HG02642 (cell line): ENCODE measurements around the gene KIAA0930.
"Not testable (repeated sequence)": the region's sequence is repeated elsewhere in the genome, so short reads cannot be mapped to it uniquely, and the experiment has no call there.

ENCODE experiments used
- ATAC-seq: cut with Tn5 transposase; IDR thresholded peaks from one replicate; pipeline ENCODE4 v1.9.1; 2021; ENCODE audit warnings: mild to moderate bottlenecking; ENCODE audit not compliant: unreplicated experiment, poor library complexity

The KIAA0930 gene

DNA sequence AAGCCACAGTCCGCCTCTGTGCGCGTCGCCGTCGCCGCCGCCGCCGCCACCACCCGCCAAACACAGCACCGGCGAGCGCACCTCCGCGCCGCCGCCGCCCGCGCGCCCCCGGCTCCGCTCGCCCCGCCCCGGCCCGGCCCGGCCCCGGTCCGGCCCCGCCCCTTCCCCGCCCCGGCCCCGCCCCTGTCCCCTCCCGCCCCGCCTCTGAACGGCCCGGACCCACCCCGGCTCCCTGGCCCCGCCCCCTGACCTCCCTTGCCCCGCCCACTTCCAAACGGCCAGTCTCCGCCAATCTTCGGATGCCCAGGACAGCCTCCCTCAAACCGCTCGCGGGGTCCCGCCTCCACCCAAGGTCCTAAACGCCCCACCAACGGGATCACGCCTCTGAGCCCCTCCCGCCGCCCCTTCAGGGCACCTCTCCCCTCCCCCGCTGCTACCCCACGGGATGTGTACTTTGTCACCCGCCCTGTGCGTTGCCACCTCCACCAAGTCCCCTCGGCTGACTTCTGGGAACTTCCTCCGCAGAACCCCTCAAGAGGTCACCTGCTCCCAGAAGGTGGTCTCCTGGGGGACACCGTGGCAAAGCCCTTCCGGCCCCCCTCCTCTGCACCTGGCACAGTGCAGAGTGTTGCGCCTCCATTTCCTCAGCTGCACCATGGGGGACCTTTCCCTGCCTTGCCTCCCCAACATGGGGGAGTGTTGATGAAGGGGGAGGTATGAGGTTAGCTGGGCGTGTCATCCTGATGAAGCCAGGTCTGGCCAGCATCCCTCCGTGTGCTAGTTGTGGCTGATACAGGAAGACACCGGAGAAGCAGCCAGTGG, at the start of gene KIAA0930:
Gene KIAA0930, minus strand, starts transcription at position 85 of the 822 bp plus-strand sequence. CDS start 191 bp downstream, outside the sequence.
- ATAC-seq = peak; percentile 48

DNA sequence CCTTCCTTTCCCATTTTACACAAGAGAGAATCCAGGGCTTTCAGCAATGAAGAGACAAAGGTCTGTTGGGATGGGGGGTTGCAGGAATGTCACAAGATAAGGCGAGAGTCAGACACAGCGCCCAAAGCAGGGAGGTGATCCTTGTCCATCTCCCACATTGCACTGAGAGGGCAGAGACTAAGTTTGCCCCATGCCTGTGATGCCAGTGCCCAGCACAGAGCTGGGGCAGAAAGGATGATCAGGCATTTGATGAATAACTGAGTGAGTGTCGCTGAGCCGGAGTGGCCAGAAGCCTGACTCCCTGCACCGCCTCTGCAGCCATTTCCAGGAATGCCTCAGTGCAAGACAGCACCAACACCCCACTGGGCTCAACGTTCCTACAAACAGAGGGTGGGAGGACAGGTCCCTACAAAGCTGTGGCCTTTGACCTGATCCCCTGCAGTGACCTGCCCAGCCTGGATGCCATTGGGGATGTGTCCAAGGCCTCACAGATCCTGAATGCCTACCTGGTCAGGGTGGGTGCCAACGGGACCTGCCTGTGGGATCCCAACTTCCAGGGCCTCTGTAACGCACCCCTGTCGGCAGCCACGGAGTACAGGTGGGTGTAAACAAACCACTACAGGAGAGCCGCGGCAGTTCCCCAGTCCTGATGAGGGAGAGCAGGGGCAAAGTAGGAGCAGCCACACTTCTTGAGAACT, 46.3 kb upstream of the KIAA0930 start:
- ATAC-seq = no peak

DNA sequence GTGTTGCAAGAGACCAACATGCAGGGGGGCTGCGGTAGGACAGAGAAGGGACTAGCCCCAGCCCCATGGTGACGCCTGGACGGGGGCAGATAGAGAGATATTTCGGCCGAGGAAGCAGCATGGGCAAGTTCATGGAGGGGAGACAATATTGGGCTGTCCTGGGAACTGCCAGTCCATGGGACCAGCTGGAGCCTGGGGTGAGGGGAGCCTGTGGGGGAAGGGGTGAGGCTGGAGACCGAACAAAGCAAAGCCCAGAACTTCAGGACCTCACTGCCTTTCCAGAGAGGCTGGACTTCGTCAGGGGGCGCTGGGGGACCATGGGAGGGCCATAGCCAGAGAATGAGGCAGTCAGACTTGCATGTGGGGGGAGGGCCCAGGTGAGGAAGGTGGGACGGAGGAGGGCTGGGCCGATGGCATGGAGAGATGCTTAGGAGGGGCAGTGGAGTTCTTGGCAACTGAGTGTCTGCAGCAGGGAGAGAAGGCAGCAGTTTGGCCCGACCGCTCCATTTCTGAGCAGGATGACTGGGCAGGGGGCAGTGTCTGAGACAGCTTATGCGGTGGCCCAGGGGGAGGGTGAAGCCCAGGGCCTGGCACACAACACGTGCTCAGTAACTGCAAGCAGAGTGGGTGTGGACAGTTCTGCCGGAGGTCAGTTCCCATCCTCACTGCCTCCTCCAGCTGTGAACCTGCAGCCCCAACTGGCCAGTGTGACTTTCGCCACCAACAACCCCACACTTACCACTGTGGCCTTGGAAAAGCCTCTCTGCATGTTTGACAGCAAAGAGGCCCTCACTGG, 44.8 kb upstream of the KIAA0930 start:
- ATAC-seq = no peak

DNA sequence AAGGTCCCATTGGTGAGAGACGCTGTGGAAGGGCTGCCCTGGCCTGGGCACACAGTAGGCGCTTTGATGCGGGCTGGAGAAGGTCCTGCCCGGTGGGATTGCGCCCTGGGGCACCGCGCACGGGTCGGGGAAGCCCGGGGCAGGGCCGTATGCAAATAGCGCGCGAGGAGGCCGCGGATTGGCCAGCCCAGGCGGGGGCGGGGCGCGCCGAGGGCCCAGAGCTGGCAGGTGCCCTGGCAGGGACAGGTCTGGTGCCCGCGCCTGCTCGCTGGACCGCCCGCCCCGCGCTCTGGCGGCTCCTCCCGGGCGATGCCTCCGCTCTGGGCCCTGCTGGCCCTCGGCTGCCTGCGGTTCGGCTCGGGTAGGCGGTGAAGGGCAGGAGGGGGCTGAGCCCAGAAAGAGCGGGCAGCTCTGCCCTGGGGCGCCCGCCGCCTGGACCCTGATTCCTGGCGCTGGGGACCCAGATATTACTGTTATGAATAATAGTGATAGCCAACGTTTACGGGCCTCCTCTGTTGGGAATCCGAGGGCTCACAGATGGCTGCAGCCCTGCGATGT, 44.1 kb upstream of the KIAA0930 start, which contains the start of gene UPK3A:
Gene UPK3A, plus strand, starts transcription at position 245 of the 558 bp plus-strand sequence. Its CDS starts 65 bp downstream, at position 310.
- ATAC-seq = no peak

DNA sequence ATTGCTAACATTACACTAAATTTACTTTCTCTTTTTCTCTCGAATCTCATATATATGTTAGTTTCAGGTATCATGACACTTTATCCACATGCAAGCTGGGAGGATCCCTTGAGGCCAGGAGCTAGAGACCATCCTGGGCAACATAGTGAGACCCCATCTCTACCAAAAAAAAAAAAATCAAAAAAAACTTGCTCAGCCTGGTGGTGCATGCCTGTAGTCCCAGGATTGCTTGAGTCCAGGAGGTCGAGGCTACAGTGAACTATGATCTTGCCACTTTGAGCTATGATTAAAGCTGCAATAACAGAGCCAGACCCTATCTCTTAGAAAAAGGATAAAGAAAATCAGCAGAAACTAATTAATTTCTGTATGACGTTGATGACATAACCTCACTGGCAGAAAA, 40.3 kb upstream of the KIAA0930 start:
- no peak for ATAC-seq

DNA sequence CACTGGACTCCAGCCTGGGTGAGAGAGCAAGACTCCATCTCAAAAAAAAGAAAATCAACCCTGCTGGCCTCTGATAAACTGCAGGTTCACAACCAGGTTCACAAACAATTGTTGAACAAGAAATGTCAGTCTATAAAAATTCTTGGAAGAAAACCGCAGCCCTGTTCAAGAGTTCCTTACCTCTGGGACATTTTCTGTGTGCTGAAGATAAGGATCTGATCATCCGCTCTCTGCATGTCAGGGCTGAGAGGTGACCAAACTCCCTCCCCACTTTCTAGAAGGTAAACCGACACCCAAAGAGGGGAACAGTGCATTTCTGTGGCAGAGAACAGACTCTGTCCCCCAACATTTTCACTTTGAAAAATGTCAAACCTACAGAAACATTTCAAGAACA, 39.9 kb upstream of the KIAA0930 start:
- ATAC-seq = no peak

DNA sequence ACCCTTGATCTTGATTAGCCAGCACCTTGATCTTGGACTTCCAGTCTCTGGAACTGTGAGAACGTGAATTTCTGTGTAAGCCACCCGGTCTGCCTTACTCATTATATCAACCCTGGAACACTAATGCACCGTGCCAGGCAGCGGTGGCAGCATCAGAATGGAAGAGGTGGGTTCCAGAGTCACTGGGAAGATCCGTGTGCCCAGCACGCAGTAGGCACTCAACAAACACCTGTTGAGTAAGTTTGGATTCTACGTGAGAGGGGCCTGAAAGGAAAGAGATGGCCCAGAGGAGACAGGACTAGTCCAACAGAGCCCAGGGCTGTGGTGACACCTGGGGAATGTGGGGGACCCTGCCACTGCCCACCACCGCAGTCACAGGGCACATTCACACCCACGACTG, 37.4 kb upstream of the KIAA0930 start:
- ATAC-seq = no peak

DNA sequence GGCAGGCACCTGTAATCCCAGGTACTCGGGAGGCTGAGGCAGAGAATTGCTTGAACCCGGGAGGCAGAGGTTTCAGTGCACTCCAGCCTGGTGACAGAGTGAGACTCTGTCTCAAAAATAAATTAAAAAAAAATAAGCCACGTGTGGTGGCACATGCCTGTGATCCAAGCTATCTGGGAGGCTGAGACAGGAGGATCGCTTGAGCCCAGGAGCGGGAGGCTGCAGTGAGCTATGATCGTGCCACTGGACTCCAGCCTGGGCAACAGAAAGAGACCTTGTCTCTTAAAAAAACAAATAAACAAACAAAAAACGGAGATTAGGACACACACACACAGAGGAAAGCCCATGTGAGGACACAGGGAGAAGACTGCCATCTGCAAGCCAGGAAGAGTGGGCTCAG, 37.0 kb upstream of the KIAA0930 start:
- not testable (repeated sequence) for ATAC-seq

DNA sequence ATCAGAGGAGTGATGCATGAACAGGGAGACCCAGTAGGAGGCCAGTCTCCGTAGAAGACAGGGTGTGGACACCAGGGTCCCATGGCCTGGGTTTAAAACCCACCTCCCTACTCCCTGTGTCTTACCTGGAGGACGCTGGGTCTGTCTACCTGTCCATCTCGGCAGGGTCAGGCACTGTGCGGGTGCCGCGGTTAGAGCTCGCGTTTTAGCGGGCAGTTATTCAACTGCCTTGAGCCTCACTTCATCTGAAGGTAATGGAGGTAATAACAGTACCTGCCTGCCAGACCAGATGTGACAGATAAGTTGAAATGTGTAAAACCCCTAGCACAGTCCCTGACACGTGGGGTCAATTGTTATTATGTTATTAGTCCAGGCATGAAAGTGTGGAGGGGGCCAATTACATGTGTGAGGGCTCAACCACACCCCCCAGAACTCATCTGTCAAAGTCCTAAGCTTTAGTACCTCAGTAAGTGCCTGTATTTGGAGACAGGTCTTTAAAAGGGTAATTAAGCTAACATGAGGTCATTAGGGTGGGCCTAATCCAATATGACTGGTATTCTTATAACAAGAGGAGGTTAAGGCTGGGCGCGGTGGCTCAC, 35.9 kb upstream of the KIAA0930 start:
- ATAC-seq = no peak

DNA sequence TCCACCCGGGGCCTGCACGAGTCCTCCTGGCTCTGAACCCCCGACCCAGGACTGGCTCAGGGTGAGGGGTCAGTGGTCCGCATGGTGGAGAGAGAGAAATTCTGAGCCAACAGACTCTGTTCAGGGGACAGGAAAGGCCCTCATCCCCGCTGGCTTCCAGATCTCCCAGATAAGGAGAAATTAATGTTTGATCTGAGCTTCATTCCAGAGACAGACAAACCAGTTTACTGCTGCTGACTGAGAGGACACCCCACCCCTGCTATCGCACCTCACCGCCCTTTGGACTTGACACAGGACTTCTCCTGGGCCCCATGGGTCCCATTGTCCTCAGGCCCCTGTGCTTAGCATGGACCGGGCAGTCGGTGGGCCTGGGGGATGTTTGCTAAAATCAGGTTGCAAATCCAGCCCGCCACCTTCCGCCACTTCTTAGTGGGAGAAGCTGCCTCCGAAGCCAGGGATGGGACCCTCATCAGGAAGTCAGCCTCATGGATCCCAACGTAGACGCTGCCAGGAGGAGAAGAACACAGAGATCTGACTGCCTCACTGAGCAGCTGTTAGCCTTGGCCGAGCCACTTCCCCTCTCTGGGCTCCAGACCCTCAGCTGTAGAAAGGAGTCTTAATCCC, 32.9 kb upstream of the KIAA0930 start:
- ATAC-seq = no peak

DNA sequence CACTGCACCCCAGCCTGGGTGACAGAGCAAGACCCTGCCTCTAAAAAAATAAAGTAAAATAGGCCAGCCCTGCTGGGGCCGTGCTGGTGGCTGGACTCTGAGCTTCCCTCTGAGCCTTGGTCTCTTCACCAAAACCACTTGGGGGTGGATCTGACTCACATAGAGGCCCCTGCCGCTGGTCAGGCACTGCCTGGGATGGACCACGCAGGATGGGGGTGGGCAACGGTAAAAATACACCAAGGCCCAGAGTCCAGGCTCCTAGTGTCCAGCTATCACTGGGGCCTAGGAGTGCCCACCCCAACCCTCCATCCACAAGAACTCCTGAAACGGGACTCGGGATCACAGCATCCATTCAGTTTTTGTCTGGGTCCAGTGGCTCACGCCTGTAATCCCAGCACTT, 31.8 kb upstream of the KIAA0930 start:
- no peak for ATAC-seq

DNA sequence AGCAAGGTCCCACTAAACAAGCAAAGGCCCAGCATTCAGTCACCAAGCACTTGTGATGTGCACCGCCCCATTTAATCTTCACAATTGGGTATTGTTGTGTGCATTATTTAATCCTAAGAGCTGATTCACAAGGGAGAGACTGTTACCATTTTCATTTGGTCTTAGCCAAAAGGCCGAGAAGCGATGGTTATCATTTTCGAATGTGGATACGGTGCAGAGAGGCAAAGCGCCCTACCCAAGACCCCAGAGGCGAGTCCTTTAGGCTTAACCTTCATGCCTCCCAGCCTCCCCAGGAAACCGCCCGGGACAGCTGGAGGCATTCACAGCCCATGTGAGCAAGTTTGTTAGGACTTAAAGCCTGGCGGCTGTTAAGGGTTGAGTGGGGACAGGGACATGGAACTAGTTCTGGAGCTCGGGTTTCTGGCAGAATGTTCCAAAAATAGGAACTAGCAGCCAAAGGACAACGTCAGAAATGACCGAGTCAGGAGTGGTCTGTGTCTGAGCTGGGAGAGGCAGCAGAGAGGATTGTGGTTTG, 31.0 kb upstream of the KIAA0930 start:
- no peak for ATAC-seq

DNA sequence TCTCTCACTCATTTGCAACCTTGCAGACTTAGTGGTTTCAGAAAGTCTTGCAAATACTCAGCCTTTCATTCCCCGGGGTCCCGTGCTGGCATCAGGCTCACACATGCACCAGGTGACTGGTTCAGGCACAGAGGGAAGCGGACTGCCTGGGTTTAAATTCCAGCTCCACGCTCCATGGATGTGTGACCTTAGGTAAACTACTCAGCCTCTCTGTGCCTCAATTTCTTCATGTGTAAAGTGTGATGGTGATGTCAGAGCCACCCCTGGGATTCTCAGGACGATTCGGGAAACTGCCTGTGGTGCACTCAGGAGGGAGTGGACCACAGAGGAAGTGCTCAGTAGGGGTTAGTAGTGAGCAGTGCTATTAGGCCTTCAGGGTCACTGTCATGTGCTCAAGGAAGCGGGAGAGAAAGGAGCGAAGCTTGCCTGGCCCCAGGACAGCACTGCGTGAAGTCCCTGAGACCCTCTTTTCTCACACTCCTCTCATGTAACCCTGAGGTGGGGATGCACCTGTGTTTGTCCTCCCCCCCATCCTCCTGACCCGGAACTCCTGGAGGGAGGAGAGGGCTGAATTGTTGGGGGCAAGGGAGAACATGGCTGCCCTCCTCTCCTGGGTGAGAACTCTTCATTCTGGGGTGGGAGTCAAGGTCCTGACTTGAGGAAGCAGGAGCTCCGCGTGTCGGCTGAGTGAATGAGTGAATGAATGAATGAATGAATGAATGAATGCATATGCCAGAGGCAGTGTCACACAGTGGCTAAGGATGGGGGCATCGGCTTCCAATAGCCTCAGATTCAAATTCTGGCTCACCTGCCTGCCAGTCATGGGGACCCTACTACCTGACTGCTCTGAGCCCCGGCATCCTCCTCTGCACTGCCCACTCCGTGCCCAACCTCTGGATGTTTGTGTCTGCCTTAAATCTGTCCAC, 29.7 kb upstream of the KIAA0930 start:
- ATAC-seq = no peak

DNA sequence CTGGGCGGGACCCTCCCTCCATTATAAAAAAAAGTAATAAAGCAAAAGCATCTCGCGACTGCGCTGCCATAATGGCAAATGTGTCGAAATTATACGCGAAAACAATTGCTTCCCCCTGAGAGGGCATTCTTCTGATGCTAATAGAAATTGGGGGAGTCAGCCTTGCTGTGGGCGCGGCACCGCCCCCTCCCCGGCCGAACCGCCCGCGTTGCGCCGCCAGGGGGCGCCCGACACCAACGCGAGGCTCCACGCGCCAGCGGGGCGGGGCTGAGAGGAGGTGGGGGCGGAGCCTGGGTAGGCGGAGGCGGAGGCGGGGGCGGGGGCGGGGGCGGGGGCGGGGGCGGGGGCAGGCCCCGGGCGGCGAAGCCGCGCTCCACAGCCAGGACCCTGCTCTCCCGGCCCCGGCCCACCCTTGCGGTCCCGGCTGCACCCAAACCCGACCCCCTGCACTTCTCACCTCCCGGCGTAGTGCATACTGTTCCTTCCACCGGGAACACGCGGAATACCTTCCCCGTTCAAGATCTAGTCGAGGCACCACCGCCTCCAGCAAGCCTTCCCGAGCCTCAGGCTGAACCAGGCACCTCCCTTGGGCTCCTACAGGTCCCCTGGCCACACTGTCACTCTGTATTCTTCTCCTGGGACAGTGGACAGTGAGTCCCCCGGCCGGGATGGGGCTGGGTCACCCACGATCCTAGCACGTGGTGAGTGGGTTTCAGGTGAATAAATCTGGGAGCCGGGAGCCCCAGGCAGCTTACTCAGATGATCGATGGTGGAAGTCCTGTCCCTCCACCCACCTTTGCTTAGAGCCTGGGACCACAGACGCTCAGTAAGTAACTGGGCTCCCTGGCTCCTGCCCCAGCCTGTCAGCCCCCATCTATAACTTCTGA, 28.5 kb upstream of the KIAA0930 start:
- peak; percentile 78 for ATAC-seq

DNA sequence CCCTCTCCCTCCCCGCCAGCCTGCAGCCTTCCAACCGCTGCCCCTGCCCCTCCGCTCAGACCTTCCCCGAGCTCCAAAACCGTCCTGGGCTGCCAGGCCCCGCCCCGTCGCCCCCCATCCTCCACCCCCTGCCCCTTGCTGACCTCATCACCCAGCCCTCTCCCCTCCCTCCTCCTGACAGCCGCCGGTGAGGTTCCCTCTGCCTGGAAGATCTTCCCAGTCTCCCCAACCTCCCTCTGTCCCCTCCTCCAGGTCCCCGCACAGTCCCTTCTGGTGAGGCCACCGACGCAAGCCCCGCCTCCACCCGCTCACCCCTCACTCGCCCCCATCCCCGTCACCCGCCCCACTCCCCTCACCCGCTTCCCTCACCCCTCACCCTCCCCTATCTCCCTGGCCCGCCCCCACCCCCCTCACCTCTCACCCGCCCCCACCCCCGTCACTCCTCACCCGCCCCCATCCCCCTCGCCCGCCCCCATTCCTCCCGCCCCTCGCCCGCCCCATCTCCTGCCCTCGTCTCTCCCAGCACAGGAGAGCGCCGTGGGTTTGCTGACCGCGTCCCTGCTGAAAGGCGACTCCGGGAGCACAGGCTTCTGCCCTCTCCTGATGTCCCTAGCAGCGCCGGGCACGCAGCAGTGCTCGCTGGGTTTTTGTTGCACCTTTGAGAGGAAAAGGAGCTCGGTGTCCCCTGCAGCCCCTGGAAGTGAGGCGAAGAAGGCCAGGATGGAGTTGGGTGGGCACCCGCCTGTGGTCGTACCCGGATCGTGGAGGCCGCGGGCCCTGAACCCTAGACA, 27.7 kb upstream of the KIAA0930 start:
- ATAC-seq = peak; percentile 16

DNA sequence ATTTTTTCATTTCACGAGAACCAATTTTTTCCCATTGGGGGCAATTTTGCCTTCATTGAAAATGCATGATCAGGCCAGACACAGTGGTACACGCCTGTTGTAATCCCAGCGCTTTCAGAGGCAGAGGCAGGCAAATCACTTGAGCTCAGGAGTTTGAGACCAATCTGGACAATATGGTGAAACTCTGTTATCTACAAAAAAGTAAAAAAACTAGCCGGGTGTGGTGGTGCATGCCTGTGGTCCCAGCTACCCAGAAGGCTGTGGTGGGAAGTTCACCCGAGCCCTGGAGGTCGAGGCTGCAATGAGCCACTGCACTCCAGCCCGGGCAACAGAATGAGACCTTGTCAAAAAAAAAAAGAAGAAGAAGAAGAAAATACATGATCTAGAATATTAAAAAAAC, 24.8 kb upstream of the KIAA0930 start:
- no peak for ATAC-seq
